Bladder microvascular endothelial cell (primary cell): ENCODE data around the gene SNX3. TPM values are rescaled to one million over a fixed set of nuclear protein-coding genes. Genes with fewer than 3 reads are reported as not detected.

Experiments used
- total RNA-seq: library from RNA; depleted of rRNA; stranded (reverse); fragments of >200 nt; gene quantifications from 2 replicates; pipeline ENCODE4 v1.2.3, GENCODE V29; 2014

SNX3 gene
- 170 and 193 TPM in 2 replicates for total RNA-seq

GRCh38 chr6:108260809-108261569 is at the start of gene SNX3:
SNX3 (minus strand) TSS chr6:108261040; CDS start chr6:108260921, 119 bp downstream.

DNA sequence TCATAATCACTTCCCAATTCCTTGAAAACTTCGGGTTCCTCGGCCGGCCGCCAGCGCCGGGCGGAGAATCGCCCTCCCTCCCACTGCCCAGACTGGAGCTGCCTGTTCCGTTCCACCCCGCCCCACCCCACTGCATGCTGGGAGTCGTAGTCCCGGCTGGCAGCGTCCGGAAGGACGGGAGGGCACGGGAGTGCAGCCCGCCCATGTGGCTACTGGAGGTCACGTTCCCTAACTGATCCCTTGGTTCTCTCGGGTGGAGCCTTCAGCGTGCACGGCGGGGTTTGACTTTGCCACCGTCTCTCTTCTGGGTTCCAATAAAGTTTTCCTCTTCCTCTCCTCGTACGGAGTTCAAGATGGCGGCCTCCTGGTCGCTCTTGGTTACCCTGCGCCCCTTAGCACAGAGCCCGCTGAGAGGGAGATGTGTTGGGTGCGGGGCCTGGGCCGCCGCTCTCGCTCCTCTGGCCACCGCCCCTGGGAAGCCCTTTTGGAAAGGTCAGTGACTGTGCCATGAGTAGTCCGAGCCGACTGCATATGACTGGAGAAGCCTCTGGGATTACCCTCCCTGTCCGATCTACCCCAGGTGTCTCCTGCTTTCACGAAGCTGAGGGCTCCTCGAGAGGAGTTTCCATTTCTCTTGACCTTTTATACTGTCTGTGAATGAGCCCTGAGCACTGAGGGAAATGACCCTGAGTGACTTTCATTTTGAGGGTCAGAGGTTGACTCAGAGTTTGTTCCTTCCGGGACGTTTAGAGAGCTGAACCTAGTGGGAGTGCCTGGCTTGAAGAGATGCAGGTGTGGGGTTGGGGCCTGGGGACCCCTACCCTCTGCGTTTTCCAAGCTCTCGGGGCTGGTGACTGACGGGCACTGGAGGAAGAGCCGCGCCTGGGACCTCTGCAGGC is 34.1 kb upstream of the SNX3 start, which contains the start of gene AFG1L:
AFG1L (plus strand) TSS at position 328 of the 899 bp plus-strand sequence; CDS start at position 354, 26 bp downstream.

GRCh38 chr6:108165714-108166663 is 94.9 kb downstream of the SNX3 start, which contains the start of gene NR2E1:
NR2E1 (plus strand) TSS chr6:108166022; CDS start chr6:108166766, 744 bp downstream.

Other genes with a start within 250 kb of the SNX3 start
- gene OSTM1, start 186.3 kb downstream of the SNX3 start, total RNA-seq, result 15.5 and 22.7 TPM in 2 replicates
- gene NR2E1, start 95.0 kb downstream of the SNX3 start, total RNA-seq, result not detected in 2 replicates
- gene AFG1L, start 34.0 kb upstream of the SNX3 start, total RNA-seq, result 1.6 and 4.0 TPM in 2 replicates